GM23338 (cell line): Measurements from ENCODE around the gene DTYMK. TPM values are rescaled to one million over a fixed set of nuclear protein-coding genes. Genes with fewer than 3 reads are reported as not detected.

Source experiments
- EZH2phosphoT487 ChIP-seq: fragments of 200-600 bp; sonication (generic); IDR thresholded peaks from one replicate; pipeline ENCODE4 v1.8.1; 2018; ENCODE audit warnings: antibody characterized with exemption; ENCODE audit not compliant: unreplicated experiment
- POLR2AphosphoS5 ChIP-seq: IDR thresholded peaks from 2 replicates; pipeline ENCODE4 v1.6.1; 2016; ENCODE audit warnings: antibody characterized with exemption, low read depth
- REST ChIP-seq: IDR thresholded peaks from one replicate; pipeline ENCODE4 v1.6.1; 2018; ENCODE audit warnings: antibody characterized with exemption; ENCODE audit not compliant: unreplicated experiment
- STAT1 ChIP-seq: IDR thresholded peaks from one replicate; pipeline ENCODE4 v1.6.1; 2016; ENCODE audit warnings: antibody characterized with exemption; ENCODE audit not compliant: unreplicated experiment
- ZNF114 ChIP-seq: fragments of 250-450 bp; sonication (Bioruptor Pico); IDR thresholded peaks from 2 replicates; pipeline ENCODE4 v1.5.0; 2020; ENCODE audit warnings: mild to moderate bottlenecking, moderate library complexity
- ZNF331 ChIP-seq: fragments of 250-450 bp; sonication (Bioruptor Pico); IDR thresholded peaks from 2 replicates; pipeline ENCODE4 v1.5.0; 2020; ENCODE audit warnings: low read depth, mild to moderate bottlenecking, moderate library complexity
- ZNF462 ChIP-seq: fragments of 250-450 bp; sonication (Bioruptor Pico); IDR thresholded peaks from 2 replicates; pipeline ENCODE4 v1.5.0; 2020; ENCODE audit warnings: mild to moderate bottlenecking, moderate library complexity
- polyA plus RNA-seq: library from polyadenylated mRNA; unstranded; fragments of >200 nt; fragmentation: Nextera tagmentation; extraction: Ambion mirVana; gene quantifications from 2 replicates; pipeline ENCODE4 v1.2.1, GENCODE V29; 2016
- total RNA-seq: library from RNA; depleted of rRNA; stranded (reverse); fragments of >200 nt; shearing (Covaris generic); gene quantifications from 2 replicates; pipeline ENCODE4 v1.2.3, GENCODE V29; 2014

Gene DTYMK
- total and polyA plus RNA-seq, 2 experiments from 2014 or later, result 55.4 to 65.4 TPM

- TF ChIP-seq ZNF462 (no peak), REST (no peak), POLR2AphosphoS5 (no peak), ZNF331 (CRISPR knock-in tag) (no peak), STAT1 (no peak), EZH2phosphoT487 (no peak), ZNF114 (CRISPR knock-in tag) (no peak)
Measured at GRCh38 chr2:241653210-241653750, 33.3 kb downstream of the DTYMK start (continued).
